Spinal cord (tissue), 10 donors: ENCODE results near the gene PRAMEF2. TPM values are rescaled to one million over a fixed set of nuclear protein-coding genes. Genes with fewer than 3 reads are reported as not detected.
"Not testable (repeated sequence)": the region's sequence is repeated elsewhere in the genome, so short reads cannot be mapped to it uniquely, and the experiment has no call there.

Experiments used
- DNase-seq, 6 donors: peaks; one replicate each; pipeline versions ENCODE4 v3.0.0 to v3.0.0-alpha.2; 2013 to 2015; ENCODE audit warnings: low spot score in 6 of 6, low read depth in 4 of 6
- H3K27ac ChIP-seq: one replicate; pipeline ENCODE4 v1.5.1; 2013; ENCODE audit warnings: low read depth, low read length, control low read depth
- H3K27me3 ChIP-seq: one replicate; pipeline ENCODE4 v1.6.1; 2013; ENCODE audit warnings: low read length; ENCODE audit not compliant: control insufficient read depth, insufficient read depth
- H3K36me3 ChIP-seq: one replicate; pipeline ENCODE4 v1.6.1; 2013; ENCODE audit warnings: low read length; ENCODE audit not compliant: control insufficient read depth, insufficient read depth
- H3K4me1 ChIP-seq: one replicate; pipeline ENCODE4 v1.6.1; 2013; ENCODE audit warnings: low read length; ENCODE audit not compliant: control insufficient read depth, insufficient read depth
- H3K4me3 ChIP-seq: one replicate; pipeline ENCODE4 v1.5.1; 2013; ENCODE audit warnings: low read depth, low read length, control low read depth
- H3K9me3 ChIP-seq: one replicate; pipeline ENCODE4 v1.6.1; 2013; ENCODE audit warnings: low read length; ENCODE audit not compliant: control insufficient read depth, insufficient read depth
- WGBS: methylation state at CpG from one replicate; pipeline ENCODE4 v1.1.5; 2013; ENCODE audit warnings: missing lambda C conversion rate; ENCODE audit not compliant: insufficient coverage; 5-methylcytosine and 5-hydroxymethylcytosine counted together
- polyA plus RNA-seq, 2 donors: library from polyadenylated mRNA; unstranded; fragments of 120-200 nt; gene quantifications; one replicate each; pipeline ENCODE4 v1.2.1, GENCODE V29; 2013; ENCODE audit not compliant: insufficient read length in 2 of 2
- total RNA-seq, 2 donors: library from RNA; depleted of rRNA in 1 of 2; stranded (reverse); fragments of 120-200 nt in 1 of 2; fragments of >200 nt in 1 of 2; gene quantifications; one replicate each; pipeline versions ENCODE4 v1.2.3 to v1.2.4, GENCODE V29; 2013 to 2014
- donor health status: healthy.

PRAMEF2 gene
- total and polyA plus RNA-seq, 4 donors = not detected

DNA sequence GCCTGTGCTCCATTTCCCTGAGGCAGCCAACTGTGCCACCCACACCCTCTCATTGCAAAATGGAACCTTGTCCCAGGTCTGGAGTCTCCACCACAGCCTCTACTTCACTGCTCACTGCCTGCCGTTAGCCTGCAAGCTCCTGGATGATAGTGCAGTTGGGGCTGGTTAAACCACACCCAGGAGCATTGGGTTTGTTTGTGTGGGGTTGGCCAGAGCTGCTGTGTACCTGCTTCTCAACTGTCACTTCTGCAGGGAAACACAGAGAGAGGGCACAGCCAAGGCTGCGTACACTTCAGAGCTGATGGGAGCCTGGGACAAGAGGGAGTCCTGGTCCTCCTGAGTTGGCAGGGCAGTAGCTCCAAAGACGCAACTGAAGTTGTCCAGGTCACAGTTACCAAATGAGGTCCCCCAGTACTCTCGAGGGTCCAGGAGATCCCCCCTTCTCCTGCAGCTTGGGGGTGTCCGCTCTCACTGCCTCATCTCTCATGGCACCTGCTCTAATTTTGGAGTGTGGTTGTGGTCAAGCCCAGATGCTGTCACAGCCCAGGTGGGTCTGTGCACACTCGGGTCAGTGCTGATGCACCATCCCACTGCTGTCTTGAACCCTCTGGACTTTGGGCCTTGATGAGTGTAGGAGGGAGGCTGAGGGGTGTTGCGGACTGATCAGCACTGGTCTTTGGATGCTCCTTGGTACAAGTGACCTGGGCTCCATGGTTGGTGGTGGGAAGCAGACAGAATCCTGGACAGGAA, 6.4 kb downstream of the PRAMEF2 start:
- not testable (repeated sequence) for H3K9me3 ChIP-seq, H3K27ac ChIP-seq, H3K36me3 ChIP-seq, DNase-seq, H3K4me1 ChIP-seq, H3K27me3 ChIP-seq, H3K4me3 ChIP-seq
- no CpG with 5 or more reads among the region's 7 CpGs for WGBS

DNA sequence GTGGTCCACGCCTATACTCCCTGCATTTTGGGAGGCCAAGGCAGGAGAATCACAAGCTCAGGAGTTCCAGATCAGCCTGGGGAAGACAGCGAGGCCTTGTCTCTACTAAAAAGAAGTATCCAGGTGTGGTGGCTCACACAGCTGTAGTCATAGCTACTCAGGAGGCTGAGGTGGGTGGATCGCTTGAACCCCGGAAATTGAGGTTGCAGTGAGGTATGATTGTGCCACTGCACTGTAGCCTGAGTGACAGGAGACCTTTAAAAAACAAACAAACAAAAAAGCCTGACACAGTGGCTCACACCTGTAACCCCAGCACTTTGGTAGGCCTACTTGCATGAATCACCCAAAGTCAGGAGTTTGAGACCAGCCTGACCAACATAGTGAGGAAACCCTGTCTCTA, 21.6 kb downstream of the PRAMEF2 start:
- not testable (repeated sequence) for H3K36me3 ChIP-seq, H3K4me3 ChIP-seq, H3K9me3 ChIP-seq, H3K4me1 ChIP-seq, DNase-seq, H3K27ac ChIP-seq, H3K27me3 ChIP-seq
- 60% methylated on average over 1 of the region's 4 CpGs for WGBS

DNA sequence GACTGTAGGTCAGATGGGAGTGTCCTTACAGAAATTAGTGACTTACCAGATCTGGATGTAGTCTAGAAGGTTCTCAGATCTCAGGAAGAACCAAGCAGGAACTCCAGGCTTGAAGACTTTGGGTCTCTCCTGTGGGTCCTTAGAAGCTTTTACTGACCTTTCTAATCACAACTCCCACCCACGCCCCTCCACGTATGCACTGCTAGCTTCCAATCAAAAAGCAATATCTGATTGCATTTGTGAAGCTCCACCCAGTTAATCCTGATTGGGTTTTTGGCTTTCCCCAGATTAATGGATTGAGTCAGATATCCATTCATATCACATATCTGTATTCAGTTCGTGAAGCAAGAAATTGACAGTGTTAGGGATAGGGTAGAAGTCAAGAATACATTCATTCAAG, 29.2 kb downstream of the PRAMEF2 start, which contains the start of gene PRAMEF4:
TSS of gene PRAMEF4 (minus strand) at position 101 of the 400 bp plus-strand sequence. CDS start 2,807 bp downstream, outside the sequence.
- not testable (repeated sequence) for DNase-seq, H3K36me3 ChIP-seq, H3K4me3 ChIP-seq, H3K27ac ChIP-seq, H3K9me3 ChIP-seq, H3K4me1 ChIP-seq, H3K27me3 ChIP-seq
- WGBS = no CpG with 5 or more reads among the region's 3 CpGs

DNA sequence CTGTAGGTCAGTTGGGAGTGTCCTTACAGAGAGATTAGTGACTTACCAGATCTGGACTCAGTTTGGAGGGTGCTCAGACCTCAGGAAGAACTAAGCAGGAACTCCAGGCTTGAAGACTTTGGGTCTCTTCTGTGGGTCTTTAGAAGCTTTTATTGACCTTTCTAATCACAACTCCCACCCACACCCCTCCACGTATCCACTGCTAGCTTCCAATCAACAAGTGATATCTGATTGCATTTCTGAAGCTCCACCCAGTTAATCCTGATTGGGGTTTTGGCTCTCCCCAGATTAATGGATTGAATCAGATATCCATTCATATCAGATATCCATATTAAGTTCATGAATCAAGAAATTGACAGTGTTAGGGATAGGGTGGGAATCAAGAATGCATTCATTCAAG, 41.3 kb downstream of the PRAMEF2 start, which contains the start of gene PRAMEF10:
TSS of gene PRAMEF10 (minus strand) at position 101 of the 400 bp plus-strand sequence. CDS start 2,423 bp downstream, outside the sequence.
- H3K4me3 ChIP-seq, DNase-seq, H3K27ac ChIP-seq, H3K9me3 ChIP-seq, H3K36me3 ChIP-seq, H3K4me1 ChIP-seq, H3K27me3 ChIP-seq: not testable (repeated sequence)
- WGBS = no CpG with 5 or more reads among the region's 1 CpG

DNA sequence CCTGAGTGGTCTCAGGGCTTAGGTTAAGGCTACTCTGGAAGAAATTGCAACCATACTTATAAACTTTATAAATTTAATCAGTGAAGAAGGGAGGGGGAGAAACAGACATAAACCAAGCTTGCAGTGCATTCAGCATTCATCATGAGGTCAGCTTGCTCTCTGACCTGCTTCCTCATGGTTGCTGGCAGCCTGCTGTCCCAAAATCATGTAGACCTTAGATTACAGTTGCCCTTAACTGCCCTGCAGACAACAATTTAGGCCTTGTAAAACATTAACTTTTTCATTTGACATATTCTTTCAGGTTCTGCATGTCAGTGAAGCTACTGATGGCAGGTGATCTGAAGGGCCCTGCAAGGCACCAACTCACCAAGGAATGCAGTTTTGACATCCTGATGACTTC, 42.3 kb downstream of the PRAMEF2 start:
- H3K4me3 ChIP-seq, H3K36me3 ChIP-seq, H3K9me3 ChIP-seq, DNase-seq, H3K27me3 ChIP-seq, H3K4me1 ChIP-seq, H3K27ac ChIP-seq: not testable (repeated sequence)

DNA sequence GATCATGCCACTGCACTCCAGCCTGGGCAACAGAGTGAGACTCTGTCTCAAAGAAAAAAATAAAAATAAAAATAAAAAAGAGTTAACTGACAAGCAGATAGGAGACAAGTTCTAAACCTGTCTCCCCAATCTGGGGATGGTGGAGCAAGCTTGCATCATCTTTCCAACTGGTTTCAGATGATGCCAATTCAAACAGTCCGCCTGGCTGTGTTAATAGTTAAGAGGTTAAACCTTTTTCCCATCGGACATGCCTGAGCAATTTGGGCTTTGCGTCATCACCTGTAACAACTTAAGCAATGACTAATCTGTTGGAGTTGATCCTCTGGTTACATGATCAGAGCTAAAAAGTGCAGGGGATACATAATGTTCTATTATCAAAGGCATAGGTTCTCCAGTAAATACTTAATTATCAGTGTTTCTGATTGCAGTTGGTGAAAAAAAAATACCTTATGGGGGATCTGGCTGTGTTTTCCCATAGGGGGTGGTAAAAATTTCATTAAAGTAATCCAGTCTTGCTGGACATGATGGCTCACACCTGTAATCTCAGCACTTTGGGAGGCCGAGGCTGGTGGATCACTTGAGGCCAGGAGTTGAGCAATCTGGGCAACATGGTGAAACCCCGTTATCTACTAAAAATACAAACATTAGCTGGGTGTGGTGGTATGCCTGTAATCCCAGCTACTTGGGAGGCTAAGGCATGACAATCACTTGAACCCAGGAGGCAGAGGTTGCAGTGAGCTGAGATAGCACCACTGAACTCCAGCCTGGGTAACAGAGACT, 47.1 kb downstream of the PRAMEF2 start:
- not testable (repeated sequence) for H3K4me3 ChIP-seq, DNase-seq, H3K27ac ChIP-seq, H3K4me1 ChIP-seq, H3K36me3 ChIP-seq, H3K27me3 ChIP-seq, H3K9me3 ChIP-seq
- WGBS = no CpG with 5 or more reads among the region's 5 CpGs

Other genes starting within 250 kb of the PRAMEF2 start
- gene DHRS3, start 238.9 kb upstream of the PRAMEF2 start, total RNA-seq = 100 to 1,000 TPM in 1 of 2 donors, 10 to 100 TPM in 1; 79.5 to 160 TPM
- gene DHRS3, start 238.9 kb upstream of the PRAMEF2 start, polyA plus RNA-seq = 10 to 100 TPM; 22.1 to 67.2 TPM
- under 1 TPM in 1 of 2 donors, not detected in 1; 0.11 TPM for gene AADACL4, start 213.0 kb upstream of the PRAMEF2 start, total RNA-seq
- gene AADACL4, start 213.0 kb upstream of the PRAMEF2 start, polyA plus RNA-seq = not detected
- not detected for gene AADACL3, start 141.0 kb upstream of the PRAMEF2 start, total RNA-seq
- not detected for gene AADACL3, start 141.0 kb upstream of the PRAMEF2 start, polyA plus RNA-seq
- gene CFAP107, start 110.9 kb upstream of the PRAMEF2 start, total RNA-seq = 1 to 10 TPM in 1 of 2 donors, under 1 TPM in 1; 0.69 to 2.3 TPM
- gene CFAP107, start 110.9 kb upstream of the PRAMEF2 start, polyA plus RNA-seq = 1 to 10 TPM; 7.0 to 7.5 TPM
- gene PRAMEF12, start 83.3 kb upstream of the PRAMEF2 start, total RNA-seq = not detected
- gene PRAMEF12, start 83.3 kb upstream of the PRAMEF2 start, polyA plus RNA-seq = under 1 TPM; 0.14 to 0.15 TPM
- not detected for gene PRAMEF1, start 65.7 kb upstream of the PRAMEF2 start, total RNA-seq
- not detected for gene PRAMEF1, start 65.7 kb upstream of the PRAMEF2 start, polyA plus RNA-seq
- gene PRAMEF11, start 25.7 kb upstream of the PRAMEF2 start, total RNA-seq = not detected
- not detected for gene PRAMEF11, start 25.7 kb upstream of the PRAMEF2 start, polyA plus RNA-seq
- not detected for gene HNRNPCL1, start 8.4 kb upstream of the PRAMEF2 start, total RNA-seq
- gene HNRNPCL1, start 8.4 kb upstream of the PRAMEF2 start, polyA plus RNA-seq = not detected
- not detected for gene PRAMEF4, start 29.1 kb downstream of the PRAMEF2 start, total RNA-seq
- not detected for gene PRAMEF4, start 29.1 kb downstream of the PRAMEF2 start, polyA plus RNA-seq
- gene PRAMEF10, start 41.2 kb downstream of the PRAMEF2 start, total RNA-seq = not detected
- gene PRAMEF10, start 41.2 kb downstream of the PRAMEF2 start, polyA plus RNA-seq = not detected
- gene PRAMEF7, start 59.5 kb downstream of the PRAMEF2 start, total RNA-seq = not detected
- not detected for gene PRAMEF7, start 59.5 kb downstream of the PRAMEF2 start, polyA plus RNA-seq
- gene PRAMEF6, start 90.5 kb downstream of the PRAMEF2 start, total RNA-seq = not detected
- not detected for gene PRAMEF6, start 90.5 kb downstream of the PRAMEF2 start, polyA plus RNA-seq
- not detected for gene PRAMEF27, start 199.5 kb downstream of the PRAMEF2 start, total RNA-seq
- not detected for gene PRAMEF27, start 199.5 kb downstream of the PRAMEF2 start, polyA plus RNA-seq
- not detected for gene HNRNPCL3, start 203.7 kb downstream of the PRAMEF2 start, total RNA-seq
- gene HNRNPCL3, start 203.7 kb downstream of the PRAMEF2 start, polyA plus RNA-seq = not detected
- gene PRAMEF25, start 213.7 kb downstream of the PRAMEF2 start, total RNA-seq = not detected
- gene PRAMEF25, start 213.7 kb downstream of the PRAMEF2 start, polyA plus RNA-seq = not detected